ELF-1 (cell line): ENCODE measurements around the gene MICOS13.
"Not testable (repeated sequence)": the region's sequence is repeated elsewhere in the genome, so short reads cannot be mapped to it uniquely, and the experiment has no call there.

Experiments used
- DNase-seq: peaks from one replicate; pipeline ENCODE4 v3.0.0-alpha.2; 2016; ENCODE audit warnings: low read depth, low spot score

Gene MICOS13, protein sequence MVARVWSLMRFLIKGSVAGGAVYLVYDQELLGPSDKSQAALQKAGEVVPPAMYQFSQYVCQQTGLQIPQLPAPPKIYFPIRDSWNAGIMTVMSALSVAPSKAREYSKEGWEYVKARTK

GRCh38 chr19:5680437-5681368, at the start of gene MICOS13, which contains the start of gene HSD11B1L:
Gene MICOS13, minus strand, starts transcription at chr19:5680516. Its CDS starts 30 bp downstream, at chr19:5680486.
Gene HSD11B1L, plus strand, starts transcription at chr19:5681027. Its CDS starts 3,806 bp downstream, at chr19:5684833.
- DNase-seq = peak; percentile 99

DNA sequence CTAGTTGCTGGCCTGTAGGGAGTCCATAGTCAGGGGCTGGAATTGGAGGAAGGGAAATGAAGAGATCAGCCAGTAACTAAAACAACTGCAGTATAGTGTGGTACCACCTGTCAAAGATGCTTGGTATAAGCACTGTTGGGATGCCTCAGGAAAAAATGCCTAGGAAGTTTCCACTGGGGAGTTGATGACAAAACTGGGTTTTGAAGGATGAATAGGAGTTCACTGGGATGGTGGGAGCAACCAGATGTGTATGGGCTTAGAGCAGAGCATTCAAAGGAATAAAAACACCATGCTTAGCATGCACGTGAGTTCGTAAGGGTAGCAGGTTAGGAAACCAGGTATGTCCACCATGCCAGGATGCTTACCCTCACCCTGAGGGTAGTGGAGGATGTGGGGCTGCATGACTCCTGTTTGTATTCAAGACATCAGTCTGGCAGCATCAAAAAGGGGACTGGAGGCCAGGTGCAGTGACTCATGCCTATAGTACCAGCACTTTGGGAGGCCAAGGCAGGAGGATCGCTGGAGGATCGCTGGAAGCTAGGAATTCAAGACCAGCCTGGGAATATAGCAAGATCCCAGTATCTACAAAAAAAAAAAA, 47.2 kb upstream of the MICOS13 start:
- DNase-seq = no peak

GRCh38 chr19:5719961-5720790, 39.9 kb upstream of the MICOS13 start, which contains the start of the genes CATSPERD and LONP1:
Gene CATSPERD, plus strand, starts transcription at chr19:5720637. Its CDS starts 101 bp downstream, at chr19:5720738.
Gene LONP1, minus strand, starts transcription at chr19:5720146. Its CDS starts 14 bp downstream, at chr19:5720132.
- DNase-seq = peak; percentile 100

DNA sequence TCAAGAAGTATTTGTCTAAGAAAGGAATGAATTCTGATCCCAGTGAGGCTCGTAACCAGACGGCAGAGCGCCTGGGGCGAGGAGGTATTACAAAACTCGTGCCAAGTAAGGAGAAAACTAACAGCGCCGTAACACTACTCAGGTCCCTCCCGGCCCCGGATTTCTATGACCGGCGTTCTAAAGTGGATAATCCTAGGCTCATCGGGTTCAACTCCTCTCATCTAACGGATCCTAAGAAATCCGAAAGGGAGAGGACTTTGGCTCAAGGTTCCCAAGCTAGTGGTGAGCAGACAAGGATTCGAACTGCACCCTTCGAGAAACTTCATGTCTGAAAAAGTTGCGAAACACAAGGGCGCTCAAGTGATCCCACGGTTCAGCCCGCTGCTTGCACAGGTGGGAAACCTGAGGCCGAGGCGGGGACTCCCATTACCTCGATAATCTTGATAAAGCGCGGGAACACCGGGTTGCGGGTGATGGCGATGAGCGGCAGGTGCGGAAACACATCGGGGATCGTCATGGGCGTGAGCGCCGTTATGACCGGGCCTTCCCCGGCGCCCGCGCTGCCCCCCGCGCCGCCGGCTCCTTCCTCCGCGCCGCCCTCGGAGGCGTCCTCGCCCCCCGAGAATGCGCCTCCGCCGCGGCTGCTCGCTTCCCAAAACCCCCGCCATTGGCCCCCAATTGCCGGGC, 39.1 kb upstream of the MICOS13 start:
- DNase-seq = peak; percentile 42

DNA sequence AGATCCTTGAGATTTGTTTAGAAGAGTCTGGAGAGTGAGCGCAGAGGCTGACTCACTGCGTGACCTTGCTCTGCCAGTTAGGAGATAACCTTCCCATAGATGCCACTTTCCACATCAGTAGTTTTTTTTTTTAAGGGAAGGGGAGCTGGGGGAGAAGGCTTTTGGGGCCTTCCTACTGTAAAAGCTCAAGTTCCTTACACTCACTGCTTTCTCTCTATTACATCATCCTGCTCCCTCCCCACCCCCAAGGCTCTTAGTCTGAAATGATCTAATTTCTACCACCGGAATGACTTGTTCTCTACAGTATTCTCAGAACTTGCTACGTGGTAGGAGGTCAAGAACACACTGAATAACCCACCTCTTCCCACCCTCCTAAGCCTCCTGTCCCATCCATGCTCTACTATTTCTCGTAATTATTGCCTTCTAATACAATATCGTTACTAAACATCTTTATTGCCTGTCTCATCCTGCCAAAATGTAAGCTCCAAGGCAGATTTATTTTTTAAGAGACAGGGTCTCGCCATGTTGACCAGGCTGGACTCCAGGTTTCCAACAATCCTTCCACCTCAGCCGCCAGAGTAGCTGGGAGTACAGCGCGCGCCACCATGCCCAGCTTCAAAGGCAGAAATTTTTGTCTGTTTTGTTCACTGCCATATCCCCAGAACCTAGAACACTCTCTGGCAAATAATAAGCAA, 38.4 kb upstream of the MICOS13 start:
- peak; percentile 22 for DNase-seq

- DNase-seq = no peak
Measured at GRCh38 chr19:5718037-5718578, 37.8 kb upstream of the MICOS13 start.

DNA sequence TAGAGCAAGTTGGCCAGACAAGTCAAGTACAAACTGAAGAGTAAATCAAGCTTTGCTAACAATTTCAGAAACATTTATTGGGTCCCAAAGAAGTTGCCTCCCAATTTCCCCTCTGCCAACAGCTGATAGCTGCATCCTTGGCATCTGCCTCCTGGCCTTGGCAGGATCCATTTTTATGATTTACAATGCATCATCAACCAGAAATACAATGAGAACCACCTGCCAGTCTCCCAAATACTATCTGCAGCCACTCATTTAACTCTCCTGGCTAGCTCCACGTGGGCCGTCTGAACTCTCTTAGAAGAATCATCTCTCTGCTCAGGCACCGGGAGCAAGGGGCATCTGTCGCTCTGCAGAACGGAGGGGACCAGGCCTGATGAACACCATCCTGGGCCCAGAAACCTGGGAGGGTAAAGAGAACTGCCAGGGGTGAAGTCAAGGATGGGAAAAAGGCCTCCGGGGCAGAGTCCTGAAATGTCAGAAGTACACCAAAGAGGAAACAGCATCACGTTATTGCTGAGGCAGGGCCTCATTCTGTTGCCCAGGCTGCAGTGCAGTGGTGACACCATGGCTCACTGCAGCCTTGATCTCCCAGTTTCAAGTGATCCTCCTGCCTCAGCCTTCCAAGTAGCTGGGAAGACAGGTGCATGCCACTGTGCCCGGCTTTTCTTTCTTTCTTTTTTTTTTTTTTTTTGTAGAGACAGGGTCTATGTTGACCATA, 37.1 kb upstream of the MICOS13 start:
- DNase-seq = no peak

DNA sequence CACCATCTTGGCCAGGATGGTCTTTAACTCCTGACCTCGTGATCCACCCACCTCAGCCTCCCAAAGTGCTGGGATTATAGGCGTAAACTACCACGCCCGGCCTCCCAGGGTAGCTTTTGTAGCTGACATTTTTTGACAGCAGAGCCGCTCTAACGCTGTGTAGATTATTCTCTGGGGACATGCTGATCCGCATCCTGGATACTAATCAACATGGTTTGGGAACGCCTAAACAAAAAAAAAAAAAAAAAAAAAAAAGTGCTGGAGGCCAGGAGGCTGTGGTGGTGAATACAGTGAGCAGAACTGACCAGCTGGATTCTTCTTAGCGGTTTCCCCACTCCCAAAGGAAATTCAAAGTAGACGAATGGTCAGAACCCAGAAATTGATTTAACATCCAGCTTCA, 34.5 kb upstream of the MICOS13 start:
- DNase-seq = no peak

DNA sequence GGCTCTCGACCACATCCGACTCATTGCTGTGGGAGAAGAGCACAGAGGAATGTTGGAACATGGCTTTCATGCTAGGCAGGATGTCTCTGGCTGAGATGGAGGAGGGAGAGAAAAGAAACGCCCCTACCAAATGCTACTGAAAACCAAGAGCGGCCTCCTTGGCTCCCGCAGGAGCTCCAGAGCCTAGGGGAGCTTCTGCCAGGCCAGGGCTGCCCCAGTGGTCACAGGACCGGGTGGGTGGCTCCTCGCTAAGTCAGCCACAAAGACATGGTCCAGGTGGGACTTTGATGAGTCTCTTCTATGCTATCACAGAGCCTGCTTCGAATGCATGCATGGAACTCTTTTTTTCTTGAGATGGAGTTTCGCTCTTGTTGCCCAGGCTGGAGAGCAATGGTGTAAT, 32.9 kb upstream of the MICOS13 start:
- DNase-seq = no peak

GRCh38 chr19:5711713-5712161, 31.4 kb upstream of the MICOS13 start:
- DNase-seq = no peak

DNA sequence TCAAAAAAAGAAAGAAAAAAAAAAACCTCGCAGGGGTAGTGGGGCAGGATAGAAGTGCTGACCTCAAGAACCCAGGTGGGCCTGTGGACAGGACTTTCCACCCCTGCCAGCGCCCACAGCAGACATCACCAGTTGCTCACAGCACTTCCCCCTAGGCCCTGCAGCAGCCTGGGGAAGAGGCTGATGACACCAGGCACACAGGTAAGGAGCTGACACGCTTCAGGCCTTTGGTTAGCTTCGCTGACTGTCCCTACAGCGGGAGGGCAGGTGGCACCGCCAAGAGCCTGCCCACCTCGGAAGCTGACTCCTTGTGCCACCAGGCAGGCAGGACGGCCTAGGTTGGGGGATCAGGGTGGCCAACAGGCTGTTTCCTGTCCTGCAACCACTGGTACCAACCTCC, 30.7 kb upstream of the MICOS13 start:
- no peak for DNase-seq

DNA sequence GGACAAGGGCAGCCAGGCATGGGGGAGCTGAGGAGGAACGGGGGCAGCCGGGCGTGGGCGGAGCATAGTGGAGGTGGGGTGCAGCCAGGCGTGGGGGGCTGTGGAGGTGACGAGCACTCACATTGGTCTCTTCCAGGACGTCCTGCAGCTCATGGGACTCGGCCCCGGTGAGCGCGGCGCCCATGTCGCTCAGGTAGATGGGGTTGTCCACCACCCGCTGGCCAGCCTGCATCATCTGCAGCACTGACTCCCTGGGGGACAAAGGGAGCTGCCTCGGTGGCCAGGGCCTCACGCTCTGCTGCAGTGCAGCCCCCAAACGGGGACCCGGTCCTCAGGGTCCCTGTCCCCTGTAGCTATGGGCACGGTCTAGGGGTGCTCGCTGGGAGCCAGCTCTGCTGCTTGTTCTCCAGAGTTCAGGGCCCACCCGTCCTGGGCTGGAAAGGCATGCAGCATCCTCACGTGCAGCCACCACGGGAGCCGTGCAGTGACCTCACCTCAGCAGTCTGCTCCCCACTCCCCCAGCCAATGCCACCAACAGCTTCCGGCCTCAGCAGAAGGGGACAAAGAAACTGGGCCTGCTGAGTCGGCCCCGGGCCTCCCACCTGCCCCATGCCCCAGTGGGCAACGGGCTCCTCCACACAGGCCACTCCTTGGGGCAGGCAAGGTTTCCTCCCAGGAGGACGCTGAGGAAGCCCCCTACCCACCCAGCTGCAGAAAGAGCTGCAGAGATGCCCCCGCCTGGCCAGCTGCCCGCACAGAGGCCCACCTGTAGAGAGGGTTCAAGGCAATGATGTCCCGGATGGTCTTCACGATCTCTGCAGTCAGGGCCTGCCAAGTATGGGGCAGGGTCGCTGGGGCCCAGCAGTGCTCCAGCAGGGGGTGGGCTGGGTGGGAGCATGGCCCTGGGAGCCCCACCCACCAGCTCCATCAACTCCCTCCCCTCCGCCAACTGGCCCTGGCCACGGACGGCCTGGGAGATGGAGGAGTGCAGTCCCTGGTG, 27.6 kb upstream of the MICOS13 start:
- DNase-seq = no peak

- DNase-seq = no peak
Measured at GRCh38 chr19:5706876-5707573, 26.7 kb upstream of the MICOS13 start.

DNA sequence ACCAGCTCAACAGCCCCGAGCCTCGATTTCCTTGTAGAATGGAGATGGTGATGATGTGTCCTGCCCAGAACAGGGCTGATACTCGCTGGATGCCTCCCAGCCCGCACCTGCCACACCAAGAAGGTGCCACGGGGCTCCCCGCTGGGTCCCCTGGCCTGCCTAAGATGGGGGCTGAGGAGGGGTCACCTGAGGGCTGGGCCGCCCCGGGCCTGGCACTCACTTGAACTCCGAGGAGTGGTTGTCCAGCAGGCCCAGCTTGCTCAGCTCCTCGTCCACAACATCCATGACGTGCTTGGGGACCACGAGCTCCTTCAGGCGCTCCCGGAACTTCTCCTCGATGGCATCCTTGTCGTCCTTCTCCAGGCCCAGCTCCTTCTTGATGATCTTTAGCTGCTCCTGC, 25.2 kb upstream of the MICOS13 start:
- DNase-seq = no peak

- DNase-seq = no peak
Measured at GRCh38 chr19:5703819-5704818, 23.8 kb upstream of the MICOS13 start.

DNA sequence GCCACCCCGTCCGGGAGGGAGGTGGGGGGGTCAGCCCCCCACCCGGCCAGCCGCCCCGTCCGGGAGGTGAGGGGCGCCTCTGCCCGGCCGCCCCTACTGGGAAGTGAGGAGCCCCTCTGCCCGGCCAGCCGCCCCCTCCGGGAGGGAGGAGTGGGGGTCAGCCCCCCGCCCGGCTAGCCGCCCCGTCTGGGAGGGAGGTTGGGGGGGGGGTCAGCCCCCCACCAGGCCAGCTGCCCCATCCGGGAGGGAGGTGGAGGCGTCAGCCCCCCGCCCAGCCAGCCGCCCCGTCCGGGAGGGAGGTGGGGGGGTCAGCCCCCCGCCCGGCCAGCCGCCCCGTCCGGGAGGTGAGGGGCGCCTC, 21.7 kb upstream of the MICOS13 start:
- DNase-seq = not testable (repeated sequence)
